ENCODE results near the gene HTR3E. TPM values are rescaled to one million over a fixed set of nuclear protein-coding genes. Genes with fewer than 3 reads are reported as not detected.

HTR3E gene
- not detected in 5 replicates for total RNA-seq (2022; extraction: Qiagen RNA extraction; ENCODE audit: low read depth)

GRCh38 chr3:184096811-184097383 is at the start of gene HTR3E:
TSS of gene HTR3E (plus strand) at chr3:184097064. CDS start at chr3:184097530, 466 bp downstream.

GRCh38 chr3:184052767-184053166 is 44.1 kb upstream of the HTR3E start, which contains the start of gene HTR3C:
TSS of gene HTR3C (plus strand) at chr3:184053047. CDS start at chr3:184053081, 34 bp downstream.

GRCh38 chr3:184135149-184135910 is 38.5 kb downstream of the HTR3E start, which contains the start of gene EIF2B5:
TSS of gene EIF2B5 (plus strand) at chr3:184135358. CDS start at chr3:184135386, 28 bp downstream.

GRCh38 chr3:184154885-184155643 is 58.2 kb downstream of the HTR3E start, which contains the start of gene DVL3:
TSS of gene DVL3 (plus strand) at chr3:184155377. CDS start at chr3:184155636, 259 bp downstream.

Other genes with a start within 250 kb of the HTR3E start
- gene PARL, start 212.2 kb upstream of the HTR3E start, total RNA-seq (2022; extraction: Qiagen RNA extraction; ENCODE audit: low read depth) = 62.9 to 73.2 TPM (median 65.7 TPM) in 5 replicates
- gene ABCC5, start 79.2 kb upstream of the HTR3E start, total RNA-seq (2022; extraction: Qiagen RNA extraction; ENCODE audit: low read depth) = 11.0 to 14.3 TPM (median 13.7 TPM) in 5 replicates
- gene HTR3D, start 65.3 kb upstream of the HTR3E start, total RNA-seq (2022; extraction: Qiagen RNA extraction; ENCODE audit: low read depth) = not detected in 5 replicates
- gene HTR3C, start 44.0 kb upstream of the HTR3E start, total RNA-seq (2022; extraction: Qiagen RNA extraction; ENCODE audit: low read depth) = not detected in 5 replicates
- gene EIF2B5, start 38.3 kb downstream of the HTR3E start, total RNA-seq (2022; extraction: Qiagen RNA extraction; ENCODE audit: low read depth) = 27.3 to 30.4 TPM (median 28.5 TPM) in 5 replicates
- gene DVL3, start 58.3 kb downstream of the HTR3E start, total RNA-seq (2022; extraction: Qiagen RNA extraction; ENCODE audit: low read depth) = 17.4 to 26.4 TPM (median 25.2 TPM) in 5 replicates
- 292 to 335 TPM (median 319 TPM) in 5 replicates for gene AP2M1, start 77.8 kb downstream of the HTR3E start, total RNA-seq (2022; extraction: Qiagen RNA extraction; ENCODE audit: low read depth)
- gene ABCF3, start 89.1 kb downstream of the HTR3E start, total RNA-seq (2022; extraction: Qiagen RNA extraction; ENCODE audit: low read depth) = 33.3 to 36.1 TPM (median 34.4 TPM) in 5 replicates
- gene VWA5B2, start 132.5 kb downstream of the HTR3E start, total RNA-seq (2022; extraction: Qiagen RNA extraction; ENCODE audit: low read depth) = 0.24 to 0.54 TPM (median 0.44 TPM) in 5 replicates
- gene ALG3, start 151.9 kb downstream of the HTR3E start, total RNA-seq (2022; extraction: Qiagen RNA extraction; ENCODE audit: low read depth) = 54.1 to 81.7 TPM (median 74.6 TPM) in 5 replicates
- 8.7 to 14.7 TPM (median 12.7 TPM) in 5 replicates for gene EEF1AKMT4, start 152.6 kb downstream of the HTR3E start, total RNA-seq (2022; extraction: Qiagen RNA extraction; ENCODE audit: low read depth)
- gene CAMK2N2, start 164.5 kb downstream of the HTR3E start, total RNA-seq (2022; extraction: Qiagen RNA extraction; ENCODE audit: low read depth) = 0.72 to 1.6 TPM (median 1.3 TPM) in 5 replicates
- not detected in 5 replicates for gene ECE2, start 179.0 kb downstream of the HTR3E start, total RNA-seq (2022; extraction: Qiagen RNA extraction; ENCODE audit: low read depth)
- 323 to 418 TPM (median 327 TPM) in 5 replicates for gene PSMD2, start 202.2 kb downstream of the HTR3E start, total RNA-seq (2022; extraction: Qiagen RNA extraction; ENCODE audit: low read depth)
- gene EIF4G1, start 217.5 kb downstream of the HTR3E start, total RNA-seq (2022; extraction: Qiagen RNA extraction; ENCODE audit: low read depth) = 253 to 285 TPM (median 259 TPM) in 5 replicates
- gene FAM131A, start 240.5 kb downstream of the HTR3E start, total RNA-seq (2022; extraction: Qiagen RNA extraction; ENCODE audit: low read depth) = 7.5 to 11.3 TPM (median 10.3 TPM) in 5 replicates